Measurements from ENCODE around the gene AMOTL2.

The AMOTL2 gene

DNA sequence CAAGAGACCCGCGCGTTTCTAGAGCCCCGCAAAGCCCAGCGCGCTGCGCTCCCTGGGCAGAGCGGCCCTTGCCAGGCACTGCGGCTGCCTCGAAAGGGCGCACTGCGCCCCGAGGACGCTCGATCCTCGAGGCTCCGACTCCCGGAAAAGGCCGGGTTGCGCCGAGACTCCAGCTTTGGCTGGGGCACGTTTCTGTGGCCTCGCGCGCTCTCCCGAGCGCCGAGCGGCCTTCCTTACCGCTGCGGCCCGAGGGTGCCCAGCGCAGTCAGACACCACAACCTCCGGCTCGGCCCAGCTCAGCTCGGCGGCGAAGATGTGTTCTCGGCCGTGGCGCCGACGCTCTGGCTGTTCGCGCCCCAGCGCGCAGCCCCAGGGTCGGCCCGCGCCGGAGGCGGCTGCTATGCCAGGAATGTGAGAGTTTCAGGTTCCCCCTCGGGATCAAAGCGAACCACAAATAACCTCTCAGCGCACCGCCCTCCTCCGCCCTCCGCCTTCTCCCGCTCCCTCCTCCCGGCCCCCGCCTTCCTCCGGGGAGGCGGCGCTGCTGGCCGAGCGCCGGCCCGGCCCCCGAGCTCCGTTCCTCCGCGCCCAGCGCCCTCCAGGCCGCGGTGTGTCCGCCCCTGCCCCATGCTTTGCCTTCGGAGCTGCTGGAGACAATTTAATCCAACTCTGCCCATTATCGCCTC is at the start of gene AMOTL2:
Gene AMOTL2, minus strand, starts transcription at position 343 of the 686 bp plus-strand sequence. CDS start 3,014 bp downstream, outside the sequence.
- no peak for DNase-seq

GRCh38 chr3:134423153-134423552 is 48.9 kb upstream of the AMOTL2 start:
- DNase-seq: no peak

- no peak for DNase-seq
Measured at GRCh38 chr3:134419960-134420321, 45.7 kb upstream of the AMOTL2 start.

GRCh38 chr3:134419214-134419959 is 45.1 kb upstream of the AMOTL2 start:
- no peak for DNase-seq

- no peak for DNase-seq
Measured at GRCh38 chr3:134409041-134409440, 34.8 kb upstream of the AMOTL2 start.

- no peak for DNase-seq
Measured at GRCh38 chr3:134407239-134407625, 33.0 kb upstream of the AMOTL2 start.

DNA sequence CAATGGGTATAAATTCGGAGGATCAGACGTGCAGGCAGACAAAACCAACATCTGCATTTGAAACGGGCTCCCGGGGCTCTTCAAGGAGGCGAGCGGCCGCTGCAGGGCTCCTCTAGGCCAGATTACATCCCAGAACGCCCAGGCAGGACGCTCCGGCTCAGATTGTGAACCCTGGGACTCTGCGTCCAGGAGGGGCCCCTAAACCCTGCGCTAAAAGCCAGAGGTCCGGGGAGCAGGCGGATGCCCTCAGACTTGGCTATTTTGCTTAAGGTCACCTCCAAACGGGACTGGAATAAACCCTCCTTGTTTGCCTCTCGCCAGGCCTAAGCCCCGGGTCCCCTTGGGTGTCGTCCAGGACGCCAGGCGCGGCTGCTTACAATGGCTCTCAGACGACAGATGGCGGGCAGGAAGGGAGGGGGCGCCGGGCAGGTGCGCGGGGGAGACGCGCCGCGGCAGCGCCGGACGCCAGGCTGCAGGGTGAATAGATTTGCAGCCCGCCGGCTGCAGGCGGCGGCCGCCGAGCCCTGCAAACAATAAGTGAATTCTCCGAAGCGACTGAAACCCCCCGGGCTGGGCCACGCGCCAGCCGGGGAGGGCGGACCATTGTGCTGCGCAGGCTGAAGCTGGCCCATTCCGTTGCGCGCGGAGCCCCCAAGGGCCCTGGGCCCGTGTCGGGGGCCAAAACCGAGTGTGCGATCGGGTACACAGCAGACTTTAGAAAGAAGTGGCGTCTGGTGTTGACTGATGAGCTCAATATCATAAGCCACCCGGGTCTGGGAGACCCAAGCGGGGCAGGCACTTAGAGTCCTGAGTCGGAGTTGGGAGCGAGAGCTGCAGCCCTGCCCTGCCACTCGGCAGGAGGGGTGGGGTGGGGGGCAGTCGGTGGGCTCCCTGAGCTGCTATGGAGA is 32.3 kb upstream of the AMOTL2 start:
- DNase-seq: no peak

DNA sequence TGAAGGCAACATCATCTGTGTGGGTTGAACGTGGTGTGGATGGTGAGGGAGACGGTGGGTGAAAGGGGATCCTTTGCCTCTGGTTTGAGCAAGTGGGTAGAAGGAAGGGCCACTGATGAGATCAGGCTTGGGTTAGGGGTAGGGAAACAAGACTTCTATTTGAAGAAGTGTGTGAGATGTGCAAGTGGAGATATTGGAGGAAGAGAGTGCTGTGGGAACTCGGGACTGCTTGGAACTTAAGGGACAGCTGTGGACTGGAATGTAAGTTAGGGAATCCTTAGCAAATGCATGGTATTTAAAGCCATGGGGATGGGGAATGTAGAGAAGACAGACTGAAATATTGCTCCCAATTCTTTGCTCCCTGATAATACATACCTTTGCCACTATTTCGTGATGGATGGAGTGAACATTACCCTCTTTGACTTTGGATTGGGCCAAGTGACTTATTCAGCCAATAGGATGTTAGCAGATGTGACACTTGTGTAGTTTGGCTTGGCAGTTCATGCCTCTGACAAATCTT is 30.2 kb upstream of the AMOTL2 start:
- no peak for DNase-seq

- DNase-seq: no peak
Measured at GRCh38 chr3:134397755-134398154, 23.5 kb upstream of the AMOTL2 start.

- no peak for DNase-seq
Measured at GRCh38 chr3:134395103-134395502, 20.9 kb upstream of the AMOTL2 start.

DNA sequence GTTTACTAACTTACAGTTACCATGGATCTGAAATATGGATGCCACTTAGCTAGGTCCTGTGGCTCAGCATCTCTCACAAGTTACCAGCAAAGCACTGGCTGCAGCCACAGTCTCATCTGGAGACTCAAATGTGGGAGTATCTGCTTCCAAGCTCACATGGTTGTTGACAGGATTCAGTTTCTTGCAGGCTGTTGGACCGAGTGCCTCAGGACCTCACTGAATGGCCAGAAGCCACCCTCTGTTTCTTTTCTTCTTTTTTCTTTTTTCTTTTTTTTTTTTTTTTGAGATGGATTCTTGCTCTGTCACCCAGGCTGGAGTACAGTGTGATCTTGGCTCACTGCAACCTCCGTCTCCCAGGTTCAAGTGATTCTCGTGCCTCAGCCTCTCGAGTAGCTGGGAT is 20.1 kb upstream of the AMOTL2 start:
- DNase-seq: no peak

GRCh38 chr3:134393074-134393473 is 18.8 kb upstream of the AMOTL2 start:
- no peak for DNase-seq

DNA sequence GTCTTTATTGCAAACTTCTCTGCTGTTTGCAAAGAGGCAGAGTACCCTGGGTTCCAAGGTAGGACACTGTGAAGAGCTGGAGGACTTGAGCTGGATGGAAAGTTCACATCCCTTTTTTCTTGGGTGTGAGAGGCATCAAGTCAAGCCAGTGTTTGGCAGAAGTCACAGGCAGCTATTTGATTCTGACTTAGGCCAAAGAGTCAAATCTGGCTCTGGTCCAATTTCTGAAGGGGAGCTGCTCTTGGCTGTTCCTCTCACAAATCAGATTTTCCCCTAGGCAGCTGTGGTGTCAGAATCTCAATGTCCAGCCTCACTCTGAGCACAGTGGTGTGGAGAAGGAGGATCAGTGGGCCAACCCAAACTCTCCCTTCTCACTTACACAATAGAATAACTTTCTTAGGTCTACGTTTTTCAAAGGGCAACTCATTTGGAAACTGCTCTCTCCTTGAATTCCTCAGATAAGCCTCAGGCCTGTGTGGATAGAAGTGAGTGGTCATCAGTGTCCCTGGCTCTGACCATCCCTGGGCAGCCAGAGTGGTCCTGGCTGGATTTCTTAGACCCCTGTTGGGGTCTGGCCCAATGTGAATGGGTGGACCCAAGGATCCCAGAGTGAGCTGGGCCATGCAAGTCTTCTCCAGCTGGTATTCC is 18.2 kb upstream of the AMOTL2 start:
- no peak for DNase-seq

DNA sequence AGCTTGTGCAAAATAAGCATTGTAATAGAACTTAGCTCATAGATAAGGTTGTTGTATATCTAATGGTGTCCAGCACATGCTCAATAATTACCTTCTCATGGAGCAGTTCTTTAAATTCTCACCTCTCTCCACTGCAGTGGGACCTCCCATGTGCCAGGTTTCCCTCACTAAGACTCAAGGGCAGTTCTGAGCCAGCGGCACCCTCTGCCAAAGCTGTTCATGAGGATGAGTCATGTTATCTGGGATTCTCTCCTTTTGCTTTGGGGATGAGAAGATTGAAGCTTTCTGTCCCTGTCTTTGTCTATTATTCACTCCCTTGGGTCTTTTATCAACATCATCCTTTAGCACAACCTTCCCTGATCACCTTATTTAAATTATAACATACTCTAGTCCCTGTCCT is 15.6 kb upstream of the AMOTL2 start:
- no peak for DNase-seq

GRCh38 chr3:134388788-134389485 is 14.7 kb upstream of the AMOTL2 start:
- peak; percentile 60 for DNase-seq

GRCh38 chr3:134388292-134388691 is 14.0 kb upstream of the AMOTL2 start:
- DNase-seq: no peak

DNA sequence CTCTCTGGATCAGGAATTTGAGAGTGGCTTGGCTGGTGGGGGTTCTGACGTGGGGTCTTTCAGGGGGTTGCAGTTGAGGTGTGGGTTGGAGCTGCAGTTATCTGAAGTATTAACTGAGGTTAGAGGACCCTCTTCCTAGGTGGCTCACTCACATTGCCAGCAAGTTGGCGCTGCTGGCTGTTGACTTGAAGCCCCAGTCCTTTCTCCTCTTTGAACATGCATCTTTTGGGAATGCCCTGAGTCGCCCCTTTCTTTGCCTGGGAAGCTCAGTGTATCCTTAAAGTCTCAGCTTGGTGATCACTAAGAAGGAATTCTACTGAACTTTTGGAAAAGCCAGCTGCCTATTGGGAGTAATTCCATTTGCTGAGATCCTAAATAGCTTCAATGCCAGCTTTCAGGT is 13.0 kb upstream of the AMOTL2 start:
- no peak for DNase-seq

- no peak for DNase-seq
Measured at GRCh38 chr3:134384963-134385362, 10.7 kb upstream of the AMOTL2 start.

GRCh38 chr3:134381831-134382442 is 7.7 kb upstream of the AMOTL2 start:
- DNase-seq: no peak

GRCh38 chr3:134381076-134381475 is 6.8 kb upstream of the AMOTL2 start:
- no peak for DNase-seq

DNA sequence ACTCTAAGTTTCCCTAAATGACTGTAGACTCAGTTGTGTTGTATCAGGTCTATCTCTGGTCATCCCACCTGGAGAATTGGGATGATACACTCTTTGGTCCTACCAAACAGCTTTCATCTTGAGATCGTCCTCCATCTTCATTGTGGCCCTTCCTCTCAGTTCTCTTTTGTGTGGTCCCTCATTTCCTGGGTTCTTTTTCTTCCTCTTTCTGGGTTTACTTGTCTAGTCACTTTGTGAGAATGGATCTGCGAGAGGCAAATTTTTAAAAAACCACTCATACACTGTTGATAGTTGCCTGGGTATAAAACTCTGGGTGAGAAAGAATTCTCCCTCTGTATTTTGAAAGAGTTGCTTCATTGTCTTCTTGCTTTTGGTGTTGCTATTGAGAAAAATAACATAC is 6.0 kb upstream of the AMOTL2 start:
- DNase-seq: no peak

DNA sequence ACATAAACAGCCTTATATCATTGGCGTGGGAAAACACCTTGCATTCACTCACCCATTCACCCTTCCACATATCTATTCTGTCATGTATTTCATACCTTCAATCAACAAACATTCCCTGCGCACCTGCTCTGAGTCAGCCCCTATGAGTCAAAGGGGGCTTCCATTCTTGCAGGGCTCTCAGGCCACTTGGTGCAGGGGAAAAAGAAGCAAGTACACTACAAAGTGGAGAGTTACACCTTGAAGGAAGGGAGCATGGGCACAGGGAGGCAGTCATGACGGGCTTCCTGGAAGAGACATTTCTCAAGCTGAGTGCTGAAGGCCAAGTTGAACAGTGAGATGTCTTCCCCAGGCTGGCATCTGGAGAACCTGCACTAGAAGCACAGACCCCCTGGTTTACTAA is 4.6 kb upstream of the AMOTL2 start:
- no peak for DNase-seq

Measured in inflammatory macrophage treated with lipopolysaccharide for 4 hours (primary cell).